Activated CD4-positive, CD25-positive, alpha-beta regulatory T cell (primary cell): ENCODE measurements around the gene IGFN1.
"Not testable (repeated sequence)": the region's sequence is repeated elsewhere in the genome, so short reads cannot be mapped to it uniquely, and the experiment has no call there.

Source experiments
- DNase-seq, 4 experiments: peaks; one replicate each; lab custom pipeline; 2025; lab: John Stamatoyannopoulos, UW

The IGFN1 gene

GRCh38 chr1:201218409-201218808 lies 27.8 kb downstream of the IGFN1 start:
- DNase-seq, result no peak

GRCh38 chr1:201219481-201220387 lies 29.1 kb downstream of the IGFN1 start:
- DNase-seq, result no peak

- no peak for DNase-seq
These were observed 29.7 kb downstream of the IGFN1 start for GRCh38 chr1:201220388-201220715.

- DNase-seq, result no peak
These were observed 30.7 kb downstream of the IGFN1 start for GRCh38 chr1:201221201-201221846.

GRCh38 chr1:201222125-201222524 lies 31.5 kb downstream of the IGFN1 start:
- no peak for DNase-seq

- no peak for DNase-seq
These were observed 33.4 kb downstream of the IGFN1 start for GRCh38 chr1:201223852-201224665.

- DNase-seq, result no peak
These were observed 34.2 kb downstream of the IGFN1 start for GRCh38 chr1:201224666-201225370.

- DNase-seq, result no peak
These were observed 35.5 kb downstream of the IGFN1 start for GRCh38 chr1:201226178-201226514.

- DNase-seq, result no peak
These were observed 36.4 kb downstream of the IGFN1 start for GRCh38 chr1:201226859-201227488.

GRCh38 chr1:201228011-201228983 lies 37.7 kb downstream of the IGFN1 start:
- no peak for DNase-seq

- DNase-seq, result no peak
These were observed 38.5 kb downstream of the IGFN1 start for GRCh38 chr1:201229095-201229494.

GRCh38 chr1:201229771-201230635 lies 39.4 kb downstream of the IGFN1 start:
- DNase-seq, result no peak

GRCh38 chr1:201230676-201231075 lies 40.1 kb downstream of the IGFN1 start:
- DNase-seq, result no peak

GRCh38 chr1:201239646-201240045 lies 49.0 kb downstream of the IGFN1 start:
- DNase-seq, result not testable (repeated sequence)

GRCh38 chr1:201240171-201240570 lies 49.5 kb downstream of the IGFN1 start:
- no peak for DNase-seq

GRCh38 chr1:201241736-201242135 lies 51.1 kb downstream of the IGFN1 start:
- DNase-seq, result no peak

- no peak for DNase-seq
These were observed 54.5 kb downstream of the IGFN1 start for GRCh38 chr1:201245082-201245481.

- no peak for DNase-seq
These were observed 58.3 kb downstream of the IGFN1 start for GRCh38 chr1:201248721-201249559.
